ENCODE measurements around the gene OBSCN.
"Not testable (repeated sequence)": the region's sequence is repeated elsewhere in the genome, so short reads cannot be mapped to it uniquely, and the experiment has no call there.

Gene OBSCN

GRCh38 chr1:228172591-228173527 is 35.0 kb upstream of the OBSCN start:
- no peak for TF ChIP-seq CTCF (IDR thresholded peaks at IDR 0.05; ENCODE audit: insufficient read depth, low read depth, low read length, missing control alignments)
- no peak overlapping the region for H3K4me3 ChIP-seq (ENCODE audit: low read depth, low read length)
- no peak for DNase-seq (ENCODE audit: low read depth)

GRCh38 chr1:228173528-228174481 is 34.0 kb upstream of the OBSCN start:
- peak; percentile 49 for DNase-seq (ENCODE audit: low read depth)
- H3K4me3 ChIP-seq (ENCODE audit: low read depth, low read length), result not testable (repeated sequence)

- H3K4me3 ChIP-seq (ENCODE audit: low read depth, low read length), result no peak overlapping the region
- peak; percentile 50 for DNase-seq (ENCODE audit: low read depth)
- TF ChIP-seq CTCF (IDR thresholded peaks at IDR 0.05; ENCODE audit: insufficient read depth, low read depth, low read length, missing control alignments), result no peak
Measured at GRCh38 chr1:228174482-228175315, 33.1 kb upstream of the OBSCN start.

- DNase-seq (ENCODE audit: low read depth), result no peak
- H3K4me3 ChIP-seq (ENCODE audit: low read depth, low read length), result no peak overlapping the region
- TF ChIP-seq CTCF (IDR thresholded peaks at IDR 0.05; ENCODE audit: insufficient read depth, low read depth, low read length, missing control alignments), result no peak
Measured at GRCh38 chr1:228175316-228176023, 32.4 kb upstream of the OBSCN start.

GRCh38 chr1:228176024-228176395 is 31.8 kb upstream of the OBSCN start:
- H3K4me3 ChIP-seq (ENCODE audit: low read depth, low read length), result no peak overlapping the region
- DNase-seq (ENCODE audit: low read depth), result no peak
- no peak for TF ChIP-seq CTCF (IDR thresholded peaks at IDR 0.05; ENCODE audit: insufficient read depth, low read depth, low read length, missing control alignments)

GRCh38 chr1:228176461-228177182 is 31.2 kb upstream of the OBSCN start:
- DNase-seq (ENCODE audit: low read depth), result no peak

More at GRCh38 chr1:228176461-228177182, 31.2 kb upstream of the OBSCN start:
- TF ChIP-seq CTCF (IDR thresholded peaks at IDR 0.05; ENCODE audit: insufficient read depth, low read depth, low read length, missing control alignments), result no peak
- no peak overlapping the region for H3K4me3 ChIP-seq (ENCODE audit: low read depth, low read length)

All from GM12865 (cell line).